Cortex of kidney (tissue), 1 donor: ENCODE data around the gene EYS.

ENCODE experiments used
- DNase-seq: peaks from one replicate; lab custom pipeline; 2025; lab: John Stamatoyannopoulos, UW

The EYS gene

DNA sequence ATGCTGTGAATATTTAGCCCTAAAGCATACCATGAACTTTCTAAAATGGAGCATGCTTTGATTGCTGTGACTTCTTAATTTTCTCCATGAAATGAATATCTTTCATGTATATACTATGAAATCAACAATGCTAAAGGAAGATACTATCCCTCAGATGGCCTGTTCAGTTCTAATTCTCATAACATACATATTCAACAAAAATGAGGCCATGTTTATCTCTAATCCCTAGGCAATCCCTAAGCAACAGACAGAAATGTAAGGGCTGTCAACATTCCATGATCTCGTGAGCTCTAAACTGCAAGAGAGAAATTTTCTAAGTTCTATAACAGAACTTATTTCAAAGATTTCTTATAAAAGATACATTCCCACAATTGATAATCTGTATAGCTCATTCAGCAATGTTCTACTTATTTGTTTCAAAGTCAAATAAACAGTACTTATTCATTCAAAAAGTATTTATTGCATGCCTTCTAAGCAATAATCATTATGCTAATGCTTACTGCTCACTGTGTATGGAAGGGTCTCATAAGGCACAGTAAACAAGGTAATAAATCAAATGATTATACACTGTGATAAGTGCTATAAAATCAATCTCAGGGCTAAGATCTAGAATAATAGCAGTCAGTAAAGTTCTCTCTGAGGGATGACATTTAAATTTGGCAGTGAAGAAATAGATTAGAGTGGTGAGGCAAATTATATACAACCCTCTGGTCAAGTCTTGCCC, 1578.6 kb downstream of the EYS start:
- DNase-seq = no peak

DNA sequence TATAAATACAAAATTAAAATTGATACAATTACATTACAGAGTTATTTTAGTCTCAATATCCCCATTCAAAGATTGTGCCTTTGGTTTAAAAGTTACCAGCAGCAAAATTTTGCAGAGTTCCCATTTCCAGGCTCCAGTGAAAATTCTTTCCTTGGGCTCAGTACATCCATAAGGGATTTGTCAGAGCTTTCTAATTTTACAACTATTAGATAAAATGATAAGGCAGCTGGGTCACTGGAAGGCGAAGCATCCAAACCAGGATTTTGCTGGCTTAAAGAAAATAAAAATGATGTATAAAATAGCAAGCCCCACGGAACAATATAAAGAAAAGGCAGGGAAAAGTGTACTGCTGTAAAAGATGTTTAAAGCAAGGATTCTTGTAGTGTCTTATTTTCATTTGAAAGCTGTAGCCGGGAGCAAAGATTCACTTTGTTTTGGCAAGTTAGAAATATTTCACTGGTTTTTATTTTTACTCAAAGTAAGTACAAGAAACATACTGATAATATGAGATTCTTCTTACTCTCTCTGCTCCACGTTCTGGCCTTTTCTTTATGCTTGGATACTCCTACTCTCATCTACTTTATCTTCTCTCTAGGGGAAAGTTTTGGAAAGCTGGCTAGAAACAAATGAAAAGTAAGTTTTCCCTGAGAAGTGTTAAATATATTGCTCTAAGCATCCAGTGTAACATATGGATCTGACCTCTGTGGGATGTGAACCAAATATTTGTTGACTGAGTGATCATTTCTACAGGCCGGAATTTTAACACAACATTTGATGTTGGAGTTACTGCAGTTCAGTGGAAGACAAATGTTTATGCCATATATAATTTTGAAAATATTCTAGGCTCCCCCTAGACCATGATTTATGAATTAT, 1583.0 kb downstream of the EYS start:
- DNase-seq = no peak

DNA sequence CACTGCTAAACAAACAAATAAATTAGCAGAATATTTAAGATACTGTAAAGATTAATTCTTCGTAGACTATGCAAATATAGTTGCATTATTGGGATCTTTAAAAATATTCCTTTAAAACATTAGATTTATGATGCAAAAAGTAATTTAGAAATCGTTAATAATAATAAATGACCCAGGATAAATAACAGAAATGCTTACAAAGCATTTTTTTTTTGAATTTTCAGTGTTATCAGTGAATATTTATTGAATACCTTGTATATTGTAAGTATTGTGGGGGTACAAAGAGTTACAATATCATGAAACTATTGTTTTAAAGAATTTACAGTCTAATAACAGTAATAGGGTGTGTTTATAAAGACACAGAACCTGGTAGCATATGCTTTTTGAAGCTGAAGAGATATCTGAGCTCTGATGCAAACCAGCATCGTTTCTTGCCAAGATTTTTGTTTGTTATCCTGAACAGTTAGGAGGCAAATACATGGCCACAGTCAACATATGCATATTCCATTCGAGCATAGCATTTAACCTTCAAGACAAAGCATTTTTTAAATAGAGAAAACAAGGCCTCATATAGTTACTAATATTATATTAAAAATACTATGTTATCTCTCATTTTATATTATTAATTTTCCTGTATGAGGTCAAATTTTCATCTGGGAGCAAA, 1584.2 kb downstream of the EYS start:
- no peak for DNase-seq

DNA sequence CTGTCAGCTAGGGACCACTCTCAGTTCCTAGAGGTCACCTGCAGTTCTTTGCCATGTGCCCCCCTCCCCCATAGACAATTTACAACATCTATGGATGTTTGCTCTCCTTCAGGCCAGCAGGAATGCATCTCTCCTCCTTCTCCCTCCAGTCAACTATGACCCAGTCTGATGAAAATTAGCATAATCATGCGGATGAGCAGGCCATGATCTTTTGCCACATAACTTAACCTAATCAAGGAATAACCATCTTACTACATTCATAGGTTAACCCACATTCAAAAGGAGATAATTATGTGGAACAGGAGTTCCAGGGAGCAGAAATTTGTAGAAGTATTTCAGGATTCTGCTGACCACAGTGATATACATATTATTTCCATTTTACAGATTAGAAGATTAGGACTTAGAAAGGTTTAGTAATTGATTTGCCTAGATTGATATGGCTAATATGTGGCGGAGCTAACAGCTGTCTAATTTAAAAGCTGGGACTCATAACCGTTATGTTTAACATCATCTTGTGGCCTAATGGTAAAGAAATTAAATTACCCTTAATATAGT, 1585.9 kb downstream of the EYS start:
- no peak for DNase-seq

GRCh38 chr6:64113704-64114103, 1593.3 kb downstream of the EYS start:
- no peak for DNase-seq

GRCh38 chr6:64104051-64104450, 1603.0 kb downstream of the EYS start:
- no peak for DNase-seq

GRCh38 chr6:64103480-64103879, 1603.5 kb downstream of the EYS start:
- no peak for DNase-seq

GRCh38 chr6:64100702-64101303, 1606.2 kb downstream of the EYS start:
- DNase-seq = no peak

DNA sequence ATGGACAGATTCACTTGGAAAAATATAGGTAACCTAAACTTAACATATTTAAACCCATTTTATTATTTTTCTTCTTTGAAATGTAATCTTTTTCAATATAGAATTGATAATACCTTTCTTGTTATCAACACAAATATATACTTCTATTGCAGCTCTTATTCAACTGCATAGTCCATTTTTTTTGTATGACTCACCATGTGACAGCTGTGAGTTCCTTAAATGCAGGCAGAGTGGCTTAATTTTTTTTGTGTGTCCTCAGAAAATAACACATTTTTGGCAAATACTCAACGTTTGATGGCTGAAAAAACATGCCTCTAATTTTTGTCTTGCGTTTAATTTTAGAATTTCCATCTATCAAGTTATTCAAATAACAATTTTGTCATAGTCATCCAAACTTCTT, 1616.7 kb downstream of the EYS start:
- DNase-seq = no peak

DNA sequence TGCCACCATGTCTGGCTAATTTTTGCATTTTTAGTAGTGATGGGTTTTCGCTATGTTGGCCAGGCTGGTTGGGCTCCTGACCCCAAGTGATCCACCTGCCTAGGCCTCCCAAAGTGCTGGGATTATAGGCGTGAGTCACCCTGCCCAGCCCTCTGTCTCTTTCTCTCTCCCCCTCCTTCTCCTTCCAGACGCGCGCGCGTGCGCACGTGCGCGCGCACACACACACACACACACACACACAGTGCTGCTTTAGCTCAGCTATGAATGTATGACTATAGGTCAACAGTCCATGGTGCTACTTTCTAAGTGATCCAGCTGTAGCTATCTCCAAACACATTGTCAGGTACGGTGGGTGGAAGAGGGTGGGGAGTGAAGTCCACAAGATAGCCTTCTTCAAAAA, 1621.9 kb downstream of the EYS start:
- DNase-seq = no peak

- DNase-seq = no peak
Observed at GRCh38 chr6:64084185-64084663, 1622.8 kb downstream of the EYS start.

DNA sequence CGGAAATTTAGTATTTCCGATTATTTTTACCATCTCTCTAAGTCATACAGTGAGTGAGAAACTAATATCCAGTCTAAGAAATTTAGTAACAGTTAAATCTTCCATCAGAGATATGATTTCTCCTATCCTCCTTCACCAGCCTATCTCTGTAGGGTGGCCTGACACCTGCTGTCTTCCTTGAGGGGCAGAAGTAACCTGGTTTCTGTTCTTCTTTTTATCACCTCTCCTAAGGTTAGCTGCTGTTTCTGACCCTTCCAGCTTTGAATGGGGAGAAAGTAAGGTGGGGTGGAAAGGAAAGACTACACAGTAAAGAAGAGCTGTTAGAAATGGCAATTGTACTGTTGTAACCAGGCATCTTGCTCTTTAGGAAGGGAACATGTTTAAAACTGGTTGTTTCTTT, 1623.8 kb downstream of the EYS start:
- DNase-seq = no peak

GRCh38 chr6:64081453-64081852, 1625.6 kb downstream of the EYS start:
- no peak for DNase-seq

DNA sequence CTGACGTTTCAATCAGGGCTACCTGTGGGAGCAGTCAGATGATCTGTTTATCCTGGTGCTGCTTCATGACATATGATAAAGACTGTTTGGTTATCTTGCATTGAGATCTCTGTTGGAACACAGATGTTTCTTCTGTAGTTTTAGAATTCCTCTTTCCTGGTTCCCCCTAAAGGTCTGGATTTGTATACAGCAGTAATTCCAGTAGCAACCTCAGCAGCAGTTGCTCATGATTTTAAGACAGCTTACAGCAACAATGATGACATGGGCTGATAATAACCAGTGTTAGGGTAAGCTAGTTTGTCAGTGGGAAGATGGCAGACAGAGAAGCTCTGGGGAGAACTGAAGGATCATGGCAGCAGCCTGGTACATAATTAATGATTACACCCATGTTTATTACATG, 1632.0 kb downstream of the EYS start:
- no peak for DNase-seq

DNA sequence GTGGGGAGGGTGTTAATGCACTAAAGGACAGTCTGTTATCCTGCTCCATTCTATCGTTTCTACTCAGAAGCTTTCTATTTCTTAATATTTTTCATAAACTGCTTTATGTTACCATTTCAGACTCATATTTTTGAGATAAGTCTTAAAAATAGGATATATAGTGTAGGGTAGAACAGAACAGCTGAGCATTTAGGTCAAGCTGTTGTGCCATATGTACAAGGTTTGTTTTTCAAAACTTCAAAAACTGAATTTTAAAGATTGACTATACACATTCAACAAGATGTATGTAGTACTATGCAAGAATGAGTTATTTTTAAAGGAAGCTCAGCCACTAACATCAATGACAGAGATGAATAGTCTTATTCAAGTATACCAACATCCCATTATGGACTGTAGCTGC, 1634.3 kb downstream of the EYS start:
- no peak for DNase-seq

GRCh38 chr6:64064919-64065318, 1642.1 kb downstream of the EYS start:
- no peak for DNase-seq

DNA sequence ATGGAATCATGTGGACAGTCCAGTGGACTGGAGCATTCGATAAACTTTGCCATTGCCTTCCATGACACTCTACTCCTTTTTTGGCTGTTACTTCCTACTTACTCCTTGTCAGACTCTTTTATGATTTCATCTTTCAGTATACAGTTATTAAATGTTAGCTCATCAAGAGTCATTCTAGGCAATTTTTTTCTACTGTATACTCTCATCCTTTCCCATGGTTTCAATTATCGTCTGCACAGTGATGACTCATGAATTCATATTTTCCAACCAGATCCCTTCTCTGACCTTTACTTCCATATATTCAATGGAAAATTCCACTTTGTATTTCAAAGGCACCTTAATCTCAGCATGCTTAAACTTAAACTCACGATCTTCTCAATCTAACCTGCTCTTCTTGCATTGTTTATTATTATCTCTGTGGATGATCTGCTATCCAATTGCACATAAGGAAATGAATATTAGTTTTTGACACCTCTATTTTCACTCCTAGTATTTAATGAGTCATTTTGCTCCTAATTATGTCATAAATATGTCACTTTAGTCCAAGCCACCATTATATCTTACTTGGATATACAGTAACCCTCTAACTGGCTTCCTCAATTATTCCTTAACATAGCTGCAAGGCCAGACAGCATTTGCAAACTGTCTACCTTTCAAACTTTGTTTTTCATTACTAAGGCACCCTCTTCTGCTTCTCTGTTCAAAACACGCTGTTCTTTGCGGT, 1643.9 kb downstream of the EYS start:
- DNase-seq = no peak

GRCh38 chr6:64054861-64055260, 1652.2 kb downstream of the EYS start:
- no peak for DNase-seq

DNA sequence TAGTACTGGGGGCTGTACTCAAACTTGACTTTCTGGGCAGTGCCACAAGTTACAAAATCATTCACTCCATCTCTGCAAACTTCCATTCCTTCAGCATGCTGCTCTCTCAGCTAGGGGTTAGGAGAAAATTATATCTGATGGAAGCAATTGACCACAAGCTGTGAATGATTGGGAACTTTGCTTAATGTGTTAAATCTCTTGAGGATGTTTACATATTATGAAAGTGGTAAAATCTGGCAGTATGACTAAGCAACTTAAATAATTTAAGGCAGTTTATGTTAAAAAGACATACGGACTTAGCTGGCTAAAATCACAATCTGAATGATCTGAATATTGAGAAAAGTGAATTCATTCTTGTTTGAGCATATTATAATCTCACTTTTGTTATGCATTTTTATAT, 1656.4 kb downstream of the EYS start:
- no peak for DNase-seq

DNA sequence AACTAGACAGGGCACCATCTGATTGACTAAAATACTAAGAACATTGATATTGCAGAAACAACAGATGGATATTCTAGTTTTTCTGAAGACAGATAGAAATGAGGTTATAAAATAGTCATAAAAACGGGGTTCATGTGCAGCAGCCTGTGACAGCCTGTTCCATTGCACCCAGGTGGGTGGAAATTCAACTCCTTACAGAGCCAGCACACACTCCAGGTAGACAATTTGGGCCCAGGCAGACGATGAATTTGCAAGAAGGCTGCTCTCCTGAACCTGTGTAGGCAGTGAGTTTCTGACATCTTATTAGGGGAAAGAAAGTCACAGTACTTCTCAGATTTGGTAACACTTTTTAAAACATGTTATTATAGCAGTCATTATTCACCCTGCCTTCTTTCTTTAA, 1657.3 kb downstream of the EYS start:
- no peak for DNase-seq

GRCh38 chr6:64046746-64047208, 1660.2 kb downstream of the EYS start:
- DNase-seq = no peak
